HepG2 (cell line): Measurements from ENCODE around the gene ANO10.

ENCODE experiments used
- CHD2 ChIP-seq: IDR thresholded peaks from 2 replicates; pipeline ENCODE4 v1.6.1; 2011; ENCODE audit warnings: low read depth, low read length, improper control_type of control experiment
- DNMT3B ChIP-seq: conservative IDR thresholded peaks from 2 replicates; pipeline ENCODE4 v1.6.1; 2016; ENCODE audit warnings: missing biosample characterization, control low read depth
- KLF16 ChIP-seq, 2 experiments: sonication (generic) in 1 of 2; formaldehyde crosslinking in 1 of 2; IDR thresholded peaks; 2 replicates each; pipeline versions ENCODE4 v1.6.1 to v1.8.0; 2016 to 2023; ENCODE audit warnings: missing genetic modification reagents in 2 of 2, missing compliant biosample characterization in 1 of 2
- MZF1 ChIP-seq: sonication (generic); formaldehyde crosslinking; IDR thresholded peaks from 2 replicates; pipeline ENCODE4 v1.8.1; 2023; ENCODE audit warnings: mild to moderate bottlenecking, missing genetic modification reagents, borderline replicate concordance
- PBX3 ChIP-seq: sonication (generic); formaldehyde crosslinking; IDR thresholded peaks from 2 replicates; pipeline ENCODE4 v1.8.1; 2023; ENCODE audit warnings: missing genetic modification reagents, inconsistent platforms, borderline replicate concordance
- RFX5 ChIP-seq: IDR thresholded peaks from 2 replicates; pipeline ENCODE4 v1.6.1; 2011; ENCODE audit warnings: low read depth, low read length, improper control_type of control experiment
- SIX4 ChIP-seq: sonication (generic); formaldehyde crosslinking; IDR thresholded peaks from 2 replicates; pipeline ENCODE4 v1.4.0; 2020; ENCODE audit warnings: missing genetic modification reagents
- SRF ChIP-seq: IDR thresholded peaks from 2 replicates; pipeline ENCODE4 v1.6.1; 2011; ENCODE audit warnings: mild to moderate bottlenecking, low read depth, low read length, moderate library complexity
- ZBTB49 ChIP-seq: sonication (generic); formaldehyde crosslinking; IDR thresholded peaks from 2 replicates; pipeline ENCODE4 v1.4.0; 2020; ENCODE audit warnings: missing genetic modification reagents, borderline replicate concordance
- ZFP41 ChIP-seq: sonication (generic); formaldehyde crosslinking; IDR thresholded peaks from 2 replicates; pipeline ENCODE4 v1.4.0; 2020; ENCODE audit warnings: mild to moderate bottlenecking, missing genetic modification reagents, borderline replicate concordance
- TF ChIP-seq, protein P1 (sequence below): sonication (generic); formaldehyde crosslinking; IDR thresholded peaks from 2 replicates; pipeline ENCODE4 v1.4.0; 2020; ENCODE audit warnings: missing genetic modification reagents

DNA sequence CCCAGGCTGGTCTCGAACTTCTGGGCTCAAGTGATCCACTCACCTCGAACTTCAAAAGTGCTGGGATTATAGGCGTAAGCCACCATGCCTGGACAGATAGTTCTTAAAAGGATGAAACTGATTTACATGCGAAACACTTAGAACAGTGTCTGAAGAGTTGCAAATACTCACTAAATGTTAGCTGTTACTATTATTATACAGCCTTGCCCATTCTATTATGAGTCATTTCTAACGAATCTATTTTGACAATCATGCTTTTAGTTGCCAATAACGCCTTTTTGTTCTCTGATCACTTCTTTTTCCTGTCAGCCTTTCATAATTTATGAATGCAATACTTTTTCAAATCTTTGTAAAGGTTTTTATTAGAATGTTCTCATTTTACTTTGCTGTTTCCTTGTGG, 222.8 kb downstream of the ANO10 start:
- TF ChIP-seq CHD2 = no peak
- TF ChIP-seq SRF = no peak
- no peak for TF ChIP-seq ZBTB49 (CRISPR knock-in tag)
- TF ChIP-seq ZFP41 (CRISPR knock-in tag) = no peak
- TF ChIP-seq, protein P1, sequence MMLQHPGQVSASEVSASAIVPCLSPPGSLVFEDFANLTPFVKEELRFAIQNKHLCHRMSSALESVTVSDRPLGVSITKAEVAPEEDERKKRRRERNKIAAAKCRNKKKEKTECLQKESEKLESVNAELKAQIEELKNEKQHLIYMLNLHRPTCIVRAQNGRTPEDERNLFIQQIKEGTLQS (CRISPR knock-in tag) = no peak
- no peak for TF ChIP-seq RFX5
- no peak for TF ChIP-seq DNMT3B (CRISPR knock-in tag)
- TF ChIP-seq KLF16 (CRISPR knock-in tag; IDR thresholded peaks at IDR 0.05) = no peak
- TF ChIP-seq PBX3 (CRISPR knock-in tag) = no peak
- TF ChIP-seq SIX4 (CRISPR knock-in tag) = no peak
- no peak for TF ChIP-seq MZF1 (CRISPR knock-in tag)
